NCI-H82 treated with DMSO at 0.1 percent for 48 hours (cell line): ENCODE results near the gene MIPOL1.
"Not testable (repeated sequence)": the region's sequence is repeated elsewhere in the genome, so short reads cannot be mapped to it uniquely, and the experiment has no call there.

Experiments
- DNase-seq: peaks from one replicate; lab custom pipeline; 2025; ENCODE audit not compliant: unreplicated experiment; lab: John Stamatoyannopoulos, UW

Gene MIPOL1

GRCh38 chr14:37526994-37527393 is 329.3 kb downstream of the MIPOL1 start:
- no peak for DNase-seq

GRCh38 chr14:37539992-37540391 is 342.3 kb downstream of the MIPOL1 start:
- no peak for DNase-seq

- DNase-seq, result no peak
Observed at GRCh38 chr14:37544407-37544806, 346.7 kb downstream of the MIPOL1 start.

GRCh38 chr14:37545174-37545573 is 347.4 kb downstream of the MIPOL1 start:
- no peak for DNase-seq

GRCh38 chr14:37546621-37547447 is 349.1 kb downstream of the MIPOL1 start:
- DNase-seq, result no peak

GRCh38 chr14:37550511-37550910 is 352.8 kb downstream of the MIPOL1 start:
- no peak for DNase-seq

GRCh38 chr14:37551119-37551518 is 353.4 kb downstream of the MIPOL1 start:
- no peak for DNase-seq

- DNase-seq, result no peak
Observed at GRCh38 chr14:37553935-37554550, 356.3 kb downstream of the MIPOL1 start.

GRCh38 chr14:37555596-37555995 is 357.9 kb downstream of the MIPOL1 start:
- DNase-seq, result not testable (repeated sequence)

GRCh38 chr14:37558740-37559139 is 361.0 kb downstream of the MIPOL1 start:
- no peak for DNase-seq

- no peak for DNase-seq
Observed at GRCh38 chr14:37559386-37559785, 361.6 kb downstream of the MIPOL1 start.

- no peak for DNase-seq
Observed at GRCh38 chr14:37563189-37563588, 365.5 kb downstream of the MIPOL1 start.

GRCh38 chr14:37565550-37565949 is 367.8 kb downstream of the MIPOL1 start:
- no peak for DNase-seq

- no peak for DNase-seq
Observed at GRCh38 chr14:37566811-37567371, 369.2 kb downstream of the MIPOL1 start.

- DNase-seq, result no peak
Observed at GRCh38 chr14:37569729-37570128, 372.0 kb downstream of the MIPOL1 start.

GRCh38 chr14:37571391-37571790 is 373.7 kb downstream of the MIPOL1 start:
- DNase-seq, result no peak

GRCh38 chr14:37573356-37573755 is 375.6 kb downstream of the MIPOL1 start:
- no peak for DNase-seq

GRCh38 chr14:37579274-37579673 is 381.5 kb downstream of the MIPOL1 start:
- no peak for DNase-seq

- no peak for DNase-seq
Observed at GRCh38 chr14:37580146-37580545, 382.4 kb downstream of the MIPOL1 start.

- no peak for DNase-seq
Observed at GRCh38 chr14:37583358-37584210, 385.8 kb downstream of the MIPOL1 start.
